DOHH2 (cell line): ENCODE results near the gene MAP3K15.

Experiments used
- H3F3A ChIP-seq: fragments of 200-600 bp; sonication (generic), shearing (Covaris generic); 2 replicates; pipeline ENCODE4 v1.6.0; 2016; ENCODE audit warnings: antibody characterized with exemption, mild to moderate bottlenecking; ENCODE audit not compliant: control insufficient read depth, insufficient read depth
- H3K27ac ChIP-seq: fragments of 200-600 bp; sonication (generic); 2 replicates; pipeline ENCODE4 v1.5.1; 2014; ENCODE audit warnings: low read depth, mild to moderate bottlenecking, low read length, moderate library complexity
- H3K27me3 ChIP-seq: fragments of 200-600 bp; sonication (generic); 2 replicates; pipeline ENCODE4 v1.6.1; 2014; ENCODE audit warnings: mild to moderate bottlenecking, low read length, mixed read lengths; ENCODE audit not compliant: control insufficient read depth
- H3K36me3 ChIP-seq: fragments of 200-600 bp; sonication (generic); 2 replicates; pipeline ENCODE4 v1.6.1; 2014; ENCODE audit warnings: mild to moderate bottlenecking, low read length, moderate library complexity, mixed read lengths; ENCODE audit not compliant: control insufficient read depth
- H3K4me1 ChIP-seq: fragments of 200-600 bp; sonication (generic); 2 replicates; pipeline ENCODE4 v1.6.1; 2014; ENCODE audit warnings: mild to moderate bottlenecking, low read length, mixed read lengths; ENCODE audit not compliant: control insufficient read depth
- H3K4me2 ChIP-seq: fragments of 200-600 bp; sonication (generic); 2 replicates; pipeline ENCODE4 v1.6.0; 2014; ENCODE audit warnings: mild to moderate bottlenecking, low read length, moderate library complexity
- H3K4me3 ChIP-seq: fragments of 200-600 bp; sonication (generic); 2 replicates; pipeline ENCODE4 v1.5.1; 2014; ENCODE audit warnings: mild to moderate bottlenecking, low read length, mixed read lengths
- H3K79me2 ChIP-seq: fragments of 200-600 bp; sonication (generic); 2 replicates; pipeline ENCODE4 v1.6.1; 2014; ENCODE audit warnings: mild to moderate bottlenecking, low read length, mixed read lengths; ENCODE audit not compliant: control insufficient read depth
- H3K9me2 ChIP-seq: fragments of 200-600 bp; sonication (generic); replicated peaks from 2 replicates; pipeline ENCODE4 v1.6.1; 2014; ENCODE audit warnings: mild to moderate bottlenecking, low read length, mixed read lengths; ENCODE audit not compliant: control insufficient read depth
- H3K9me3 ChIP-seq: fragments of 200-600 bp; sonication (generic); 2 replicates; pipeline ENCODE4 v1.6.1; 2014; ENCODE audit warnings: antibody characterized with exemption, low read length, mixed read lengths; ENCODE audit not compliant: control insufficient read depth, insufficient read depth
- H4K20me1 ChIP-seq: fragments of 200-600 bp; sonication (generic); 2 replicates; pipeline ENCODE4 v1.6.0; 2014; ENCODE audit warnings: low read depth, mild to moderate bottlenecking, antibody characterized with exemption, low read length, moderate library complexity; ENCODE audit not compliant: control insufficient read depth, insufficient read depth
- EZH2phosphoT487 ChIP-seq: fragments of 200-600 bp; sonication (generic); IDR thresholded peaks from 2 replicates; pipeline ENCODE4 v1.6.1; 2017; ENCODE audit warnings: borderline replicate concordance, mild to moderate bottlenecking, antibody characterized with exemption, low read length, moderate library complexity, mixed read lengths
- TF ChIP-seq, protein P1 (sequence below): fragments of 200-600 bp; sonication (generic); IDR thresholded peaks from one replicate; pipeline ENCODE4 v1.5.1; 2014; ENCODE audit warnings: antibody characterized with exemption, mild to moderate bottlenecking, low read depth, low read length; ENCODE audit not compliant: poor library complexity, severe bottlenecking

MAP3K15 gene, protein sequence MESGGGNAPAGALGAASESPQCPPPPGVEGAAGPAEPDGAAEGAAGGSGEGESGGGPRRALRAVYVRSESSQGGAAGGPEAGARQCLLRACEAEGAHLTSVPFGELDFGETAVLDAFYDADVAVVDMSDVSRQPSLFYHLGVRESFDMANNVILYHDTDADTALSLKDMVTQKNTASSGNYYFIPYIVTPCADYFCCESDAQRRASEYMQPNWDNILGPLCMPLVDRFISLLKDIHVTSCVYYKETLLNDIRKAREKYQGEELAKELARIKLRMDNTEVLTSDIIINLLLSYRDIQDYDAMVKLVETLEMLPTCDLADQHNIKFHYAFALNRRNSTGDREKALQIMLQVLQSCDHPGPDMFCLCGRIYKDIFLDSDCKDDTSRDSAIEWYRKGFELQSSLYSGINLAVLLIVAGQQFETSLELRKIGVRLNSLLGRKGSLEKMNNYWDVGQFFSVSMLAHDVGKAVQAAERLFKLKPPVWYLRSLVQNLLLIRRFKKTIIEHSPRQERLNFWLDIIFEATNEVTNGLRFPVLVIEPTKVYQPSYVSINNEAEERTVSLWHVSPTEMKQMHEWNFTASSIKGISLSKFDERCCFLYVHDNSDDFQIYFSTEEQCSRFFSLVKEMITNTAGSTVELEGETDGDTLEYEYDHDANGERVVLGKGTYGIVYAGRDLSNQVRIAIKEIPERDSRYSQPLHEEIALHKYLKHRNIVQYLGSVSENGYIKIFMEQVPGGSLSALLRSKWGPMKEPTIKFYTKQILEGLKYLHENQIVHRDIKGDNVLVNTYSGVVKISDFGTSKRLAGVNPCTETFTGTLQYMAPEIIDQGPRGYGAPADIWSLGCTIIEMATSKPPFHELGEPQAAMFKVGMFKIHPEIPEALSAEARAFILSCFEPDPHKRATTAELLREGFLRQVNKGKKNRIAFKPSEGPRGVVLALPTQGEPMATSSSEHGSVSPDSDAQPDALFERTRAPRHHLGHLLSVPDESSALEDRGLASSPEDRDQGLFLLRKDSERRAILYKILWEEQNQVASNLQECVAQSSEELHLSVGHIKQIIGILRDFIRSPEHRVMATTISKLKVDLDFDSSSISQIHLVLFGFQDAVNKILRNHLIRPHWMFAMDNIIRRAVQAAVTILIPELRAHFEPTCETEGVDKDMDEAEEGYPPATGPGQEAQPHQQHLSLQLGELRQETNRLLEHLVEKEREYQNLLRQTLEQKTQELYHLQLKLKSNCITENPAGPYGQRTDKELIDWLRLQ (N-terminal part only)

DNA sequence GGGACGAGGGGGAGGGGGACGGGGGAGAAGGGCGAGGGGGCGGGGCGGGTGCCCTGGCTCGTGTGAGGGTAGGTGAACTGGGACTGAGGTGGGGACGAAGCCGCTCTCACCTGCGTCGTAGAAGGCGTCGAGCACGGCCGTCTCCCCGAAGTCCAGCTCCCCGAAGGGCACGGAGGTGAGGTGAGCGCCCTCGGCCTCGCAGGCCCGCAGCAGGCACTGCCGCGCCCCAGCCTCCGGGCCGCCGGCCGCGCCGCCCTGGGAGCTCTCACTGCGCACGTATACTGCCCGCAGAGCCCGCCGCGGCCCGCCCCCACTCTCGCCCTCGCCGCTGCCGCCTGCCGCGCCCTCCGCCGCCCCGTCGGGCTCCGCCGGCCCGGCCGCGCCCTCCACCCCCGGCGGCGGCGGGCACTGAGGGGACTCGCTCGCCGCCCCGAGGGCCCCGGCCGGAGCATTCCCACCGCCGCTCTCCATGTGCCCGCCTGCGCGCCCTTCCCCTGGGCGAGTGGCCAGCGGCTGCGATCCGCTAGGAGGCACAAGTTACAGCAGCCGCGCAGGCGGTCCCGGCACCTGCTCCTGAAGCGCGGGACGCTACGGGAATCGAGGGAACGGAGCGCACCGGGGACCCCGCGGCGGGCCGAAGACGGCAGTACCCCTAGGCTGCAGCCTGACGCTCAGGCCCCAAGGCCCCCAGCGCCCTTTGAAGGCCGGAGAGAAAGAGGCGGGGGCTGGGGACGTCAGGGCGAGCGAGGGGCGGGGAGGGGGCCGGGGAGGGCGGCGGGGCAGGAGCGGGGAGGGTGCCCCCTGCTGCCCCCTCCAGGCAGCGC lies at the start of gene MAP3K15:
Gene MAP3K15, minus strand, starts transcription at position 718 of the 824 bp plus-strand sequence. Its CDS starts 247 bp downstream, at position 471.
- Histone ChIP-seq H3K9me2 (no peaks in the 10 kb centered on the region), H3K4me3 (peak within 1 kb of the TSS; percentile 22; the same call in 1 of the 2 replicates), H3K36me3 (no peaks in the 10 kb centered on the region), H3K79me2 (no peaks in the 10 kb centered on the region), H3K4me2 (peak within 1 kb of the TSS; percentile 24; the same call in 1 of the 2 replicates), H3K27me3 (no peaks in the 10 kb centered on the region; the same call in 1 of the 2 replicates), H3F3A (no peaks in the 10 kb centered on the region), H3K9me3 (no peaks in the 10 kb centered on the region), H3K4me1 (no peaks in the 10 kb centered on the region), H3K27ac (no peak within 1 kb of the TSS), H4K20me1 (no peaks in the 10 kb centered on the region)
- TF ChIP-seq, protein P1, sequence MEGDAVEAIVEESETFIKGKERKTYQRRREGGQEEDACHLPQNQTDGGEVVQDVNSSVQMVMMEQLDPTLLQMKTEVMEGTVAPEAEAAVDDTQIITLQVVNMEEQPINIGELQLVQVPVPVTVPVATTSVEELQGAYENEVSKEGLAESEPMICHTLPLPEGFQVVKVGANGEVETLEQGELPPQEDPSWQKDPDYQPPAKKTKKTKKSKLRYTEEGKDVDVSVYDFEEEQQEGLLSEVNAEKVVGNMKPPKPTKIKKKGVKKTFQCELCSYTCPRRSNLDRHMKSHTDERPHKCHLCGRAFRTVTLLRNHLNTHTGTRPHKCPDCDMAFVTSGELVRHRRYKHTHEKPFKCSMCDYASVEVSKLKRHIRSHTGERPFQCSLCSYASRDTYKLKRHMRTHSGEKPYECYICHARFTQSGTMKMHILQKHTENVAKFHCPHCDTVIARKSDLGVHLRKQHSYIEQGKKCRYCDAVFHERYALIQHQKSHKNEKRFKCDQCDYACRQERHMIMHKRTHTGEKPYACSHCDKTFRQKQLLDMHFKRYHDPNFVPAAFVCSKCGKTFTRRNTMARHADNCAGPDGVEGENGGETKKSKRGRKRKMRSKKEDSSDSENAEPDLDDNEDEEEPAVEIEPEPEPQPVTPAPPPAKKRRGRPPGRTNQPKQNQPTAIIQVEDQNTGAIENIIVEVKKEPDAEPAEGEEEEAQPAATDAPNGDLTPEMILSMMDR, result no peak
- TF ChIP-seq EZH2phosphoT487, result no peak

DNA sequence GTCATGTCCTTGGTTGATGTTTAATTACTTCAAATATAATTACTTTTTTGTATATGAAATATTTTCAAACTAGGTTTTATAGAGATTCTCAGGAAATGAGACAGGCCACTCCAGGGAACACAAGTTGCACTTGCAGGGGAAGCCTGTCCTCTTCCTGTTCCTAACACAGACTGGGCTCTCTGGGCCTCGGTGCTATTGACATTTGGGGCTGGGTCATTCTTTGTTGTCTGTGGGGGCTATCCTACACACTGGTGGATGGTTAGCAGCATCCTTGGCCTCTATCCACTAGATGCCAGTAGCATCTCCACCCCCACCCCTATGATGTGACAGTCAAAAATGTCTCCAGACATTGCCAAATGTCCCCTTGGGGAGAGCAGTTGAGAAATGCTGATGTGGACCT lies 49.3 kb upstream of the MAP3K15 start:
- Histone ChIP-seq H3K79me2 (no peaks in the 10 kb centered on the region), H3K36me3 (no peaks in the 10 kb centered on the region; the same call in 1 of the 2 replicates), H3K9me2 (no peaks in the 10 kb centered on the region), H3K27me3 (no peaks in the 10 kb centered on the region), H3K27ac (no peak overlapping the region), H3K4me3 (no peak overlapping the region), H3F3A (no peaks in the 10 kb centered on the region), H3K4me1 (no peaks in the 10 kb centered on the region), H4K20me1 (no peaks in the 10 kb centered on the region), H3K4me2 (no peak overlapping the region), H3K9me3 (no peaks in the 10 kb centered on the region)
- no peak for TF ChIP-seq EZH2phosphoT487
- TF ChIP-seq, protein P1, result no peak

DNA sequence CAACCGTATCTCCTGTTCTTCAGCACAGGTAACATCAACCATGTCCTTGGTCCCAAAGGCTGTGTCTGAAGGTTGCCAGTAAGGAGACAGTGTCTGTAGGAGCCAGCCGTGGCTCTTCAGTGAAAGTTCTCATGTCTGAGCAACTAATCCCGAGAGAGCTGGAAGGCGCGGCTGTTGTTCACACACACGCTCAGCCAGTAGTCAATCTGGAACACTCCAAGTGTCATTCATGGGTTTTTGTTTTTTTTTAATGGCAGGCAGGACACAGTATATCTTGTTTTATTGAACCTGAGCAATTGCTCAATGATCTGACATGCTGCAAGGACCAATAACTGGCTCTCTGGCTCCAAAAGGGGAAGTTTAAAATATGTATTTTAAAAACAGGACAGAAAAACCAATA lies 48.4 kb upstream of the MAP3K15 start:
- H3K4me1 ChIP-seq, result no peaks in the 10 kb centered on the region
- no peaks in the 10 kb centered on the region for H3F3A ChIP-seq
- no peak overlapping the region for H3K4me2 ChIP-seq
- H3K27ac ChIP-seq, result no peak overlapping the region
- no peaks in the 10 kb centered on the region for H3K27me3 ChIP-seq
- H3K36me3 ChIP-seq, result no peaks in the 10 kb centered on the region; the same call in 1 of the 2 replicates
- no peaks in the 10 kb centered on the region for H3K9me2 ChIP-seq
- no peak overlapping the region for H3K4me3 ChIP-seq
- TF ChIP-seq, protein P1, result no peak
- TF ChIP-seq EZH2phosphoT487, result no peak
- no peaks in the 10 kb centered on the region for H3K79me2 ChIP-seq
- no peaks in the 10 kb centered on the region for H4K20me1 ChIP-seq
- H3K9me3 ChIP-seq, result no peaks in the 10 kb centered on the region
